Peyer's patch (tissue), 4 donors: ENCODE data around the gene SPIN1. TPM values are rescaled to one million over a fixed set of nuclear protein-coding genes. Genes with fewer than 3 reads are reported as not detected.

ENCODE experiments used
- DNase-seq, 3 donors: peaks; one replicate each; pipeline ENCODE4 v3.0.0-alpha.2; 2017 to 2019
- H3K27ac ChIP-seq, 4 donors: fragments of 200-600 bp; sonication (generic); one replicate each; pipeline ENCODE4 v1.5.1; 2016 to 2019
- H3K27me3 ChIP-seq, 2 donors: fragments of 200-600 bp; sonication (generic); one replicate each; pipeline ENCODE4 v1.5.1; 2019
- H3K36me3 ChIP-seq, 3 donors: fragments of 200-600 bp; sonication (generic); one replicate each; pipeline ENCODE4 v1.5.1; 2016 to 2019
- H3K4me1 ChIP-seq, 4 donors: fragments of 200-600 bp; sonication (generic); one replicate each; pipeline ENCODE4 v1.5.1; 2016 to 2019
- H3K4me3 ChIP-seq, 4 donors: fragments of 200-600 bp; sonication (generic); 1 replicate in 3 of 4; 2 replicates in 1 of 4; pipeline ENCODE4 v1.5.1; 2016 to 2019; ENCODE audit warnings: mild to moderate bottlenecking in 1 of 4
- H3K9me3 ChIP-seq, 4 donors: fragments of 200-600 bp; sonication (generic); one replicate each; pipeline ENCODE4 v1.5.1; 2016 to 2019; ENCODE audit warnings: mild to moderate bottlenecking in 1 of 4
- POLR2A ChIP-seq, 2 donors: fragments of 450-650 bp; IDR thresholded peaks; one replicate each; pipeline ENCODE4 v1.5.1; 2017; ENCODE audit warnings: antibody characterized with exemption in 2 of 2, mild to moderate bottlenecking in 2 of 2, moderate library complexity in 2 of 2
- total RNA-seq, 4 donors: library from RNA; depleted of rRNA; stranded (reverse); fragments of >200 nt; gene quantifications; one replicate each; pipeline ENCODE4 v1.1.0, GENCODE V29; 2016
- TF ChIP-seq, protein P1 (sequence below), 6 experiments: fragments of 450-650 bp in 4 of 6; fragments of 200-600 bp in 2 of 6; sonication (generic) in 1 of 6; IDR thresholded peaks; one replicate each; pipeline ENCODE4 v1.5.1; 2017 to 2019; ENCODE audit warnings: antibody characterized with exemption in 6 of 6, mild to moderate bottlenecking in 3 of 6, moderate library complexity in 1 of 6

SPIN1 gene
- total RNA-seq, 4 donors from 2014 or later, result 48.9 to 57.8 (median 53.7) TPM

DNA sequence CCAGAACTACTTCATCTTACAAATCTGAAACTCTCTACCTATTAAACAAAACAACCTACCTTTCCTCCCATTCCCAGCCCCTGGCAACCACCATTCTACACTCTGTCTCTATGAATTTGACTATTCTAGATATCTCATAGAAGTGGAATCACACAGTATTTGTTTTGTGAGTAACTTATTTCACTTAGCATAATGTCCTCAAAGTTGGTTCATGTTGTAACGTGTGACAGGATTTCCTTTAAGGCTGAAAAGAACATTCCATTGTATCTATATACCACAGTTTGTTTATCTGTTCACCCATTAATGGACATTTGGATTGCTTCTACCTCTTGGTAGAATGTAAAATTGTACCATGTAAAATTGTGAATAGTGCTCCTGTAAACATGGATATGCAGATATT is 76.6 kb downstream of the SPIN1 start:
- Histone ChIP-seq H3K36me3 (peaks cover 0 to 23% (median 0%) of the 10 kb centered on the region in 3 donors), H3K27ac (no peak overlapping the region), H3K27me3 (no peaks in the 10 kb centered on the region), H3K4me1 (no peaks in the 10 kb centered on the region), H3K9me3 (no peaks in the 10 kb centered on the region), H3K4me3 (no peak overlapping the region)
- no peak for DNase-seq
- TF ChIP-seq POLR2A (IDR thresholded peaks at IDR 0.05), result no peak
- TF ChIP-seq, protein P1, sequence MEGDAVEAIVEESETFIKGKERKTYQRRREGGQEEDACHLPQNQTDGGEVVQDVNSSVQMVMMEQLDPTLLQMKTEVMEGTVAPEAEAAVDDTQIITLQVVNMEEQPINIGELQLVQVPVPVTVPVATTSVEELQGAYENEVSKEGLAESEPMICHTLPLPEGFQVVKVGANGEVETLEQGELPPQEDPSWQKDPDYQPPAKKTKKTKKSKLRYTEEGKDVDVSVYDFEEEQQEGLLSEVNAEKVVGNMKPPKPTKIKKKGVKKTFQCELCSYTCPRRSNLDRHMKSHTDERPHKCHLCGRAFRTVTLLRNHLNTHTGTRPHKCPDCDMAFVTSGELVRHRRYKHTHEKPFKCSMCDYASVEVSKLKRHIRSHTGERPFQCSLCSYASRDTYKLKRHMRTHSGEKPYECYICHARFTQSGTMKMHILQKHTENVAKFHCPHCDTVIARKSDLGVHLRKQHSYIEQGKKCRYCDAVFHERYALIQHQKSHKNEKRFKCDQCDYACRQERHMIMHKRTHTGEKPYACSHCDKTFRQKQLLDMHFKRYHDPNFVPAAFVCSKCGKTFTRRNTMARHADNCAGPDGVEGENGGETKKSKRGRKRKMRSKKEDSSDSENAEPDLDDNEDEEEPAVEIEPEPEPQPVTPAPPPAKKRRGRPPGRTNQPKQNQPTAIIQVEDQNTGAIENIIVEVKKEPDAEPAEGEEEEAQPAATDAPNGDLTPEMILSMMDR (IDR thresholded peaks at IDR 0.05), result no peak

GRCh38 chr9:88468226-88468625 is 80.0 kb downstream of the SPIN1 start:
- no peak for TF ChIP-seq POLR2A (IDR thresholded peaks at IDR 0.05)
- TF ChIP-seq, protein P1 (IDR thresholded peaks at IDR 0.05), result no peak
- Histone ChIP-seq H3K27ac (no peak overlapping the region), H3K4me3 (no peak overlapping the region), H3K27me3 (no peaks in the 10 kb centered on the region), H3K9me3 (no peaks in the 10 kb centered on the region), H3K36me3 (peaks cover 0 to 23% (median 0%) of the 10 kb centered on the region in 3 donors), H3K4me1 (no peaks in the 10 kb centered on the region)
- no peak for DNase-seq

- peaks cover 0 to 28% (median 0%) of the 10 kb centered on the region in 3 donors for H3K36me3 ChIP-seq
- H3K9me3 ChIP-seq, result no peaks in the 10 kb centered on the region
- H3K27ac ChIP-seq, result no peak overlapping the region
- no peak overlapping the region for H3K4me3 ChIP-seq
- TF ChIP-seq, protein P1 (IDR thresholded peaks at IDR 0.05), result no peak
- no peak for TF ChIP-seq POLR2A (IDR thresholded peaks at IDR 0.05)
- H3K27me3 ChIP-seq, result no peaks in the 10 kb centered on the region
- no peaks in the 10 kb centered on the region for H3K4me1 ChIP-seq
- no peak for DNase-seq
These were observed 88.4 kb downstream of the SPIN1 start for GRCh38 chr9:88476491-88477271.

DNA sequence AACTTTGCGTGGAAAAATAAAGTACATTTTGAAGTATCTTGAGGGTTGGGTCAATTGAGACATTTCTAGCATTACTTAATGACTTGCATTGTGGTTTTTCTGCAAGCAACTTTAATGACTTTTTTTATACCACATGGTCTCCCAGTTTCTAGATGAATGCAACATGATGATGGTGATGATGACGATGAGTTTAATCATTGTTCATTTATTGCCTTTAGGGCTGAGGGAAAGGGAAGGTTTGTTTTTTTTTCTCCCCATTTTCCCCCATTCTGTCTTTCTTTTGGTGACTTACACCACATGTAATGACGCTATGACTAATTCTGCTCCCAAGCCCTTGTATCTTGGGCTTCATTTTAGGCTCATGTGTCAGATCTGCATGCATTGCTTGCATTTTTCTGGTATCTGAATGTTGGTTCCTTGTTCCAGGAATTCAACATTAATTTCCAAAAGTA is 89.1 kb downstream of the SPIN1 start:
- H3K9me3 ChIP-seq, result no peaks in the 10 kb centered on the region
- no peaks in the 10 kb centered on the region for H3K27me3 ChIP-seq
- TF ChIP-seq, protein P1 (IDR thresholded peaks at IDR 0.05), result no peak
- no peak for TF ChIP-seq POLR2A (IDR thresholded peaks at IDR 0.05)
- no peak overlapping the region for H3K27ac ChIP-seq
- H3K36me3 ChIP-seq, result peaks cover 0 to 33% (median 0%) of the 10 kb centered on the region in 3 donors
- H3K4me1 ChIP-seq, result no peaks in the 10 kb centered on the region
- no peak for DNase-seq
- no peak overlapping the region for H3K4me3 ChIP-seq

DNA sequence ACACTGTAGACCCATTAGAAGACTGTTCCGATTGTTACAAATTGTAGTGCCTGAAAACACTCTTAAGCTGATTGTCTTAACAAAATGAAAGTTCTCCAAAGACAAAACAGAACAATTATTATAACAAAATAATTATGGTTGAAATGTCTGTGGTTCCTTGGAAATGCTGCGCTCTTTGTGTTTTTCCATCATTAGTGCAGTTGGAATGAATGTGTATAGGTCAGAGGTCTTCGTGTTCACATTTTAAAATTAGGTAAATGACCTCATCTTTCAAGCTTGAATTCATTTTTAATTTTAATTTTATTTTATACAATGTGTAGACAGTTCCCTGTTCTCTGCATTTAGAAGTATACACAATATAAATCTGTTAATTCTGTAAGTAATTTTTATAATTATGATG is 90.0 kb downstream of the SPIN1 start:
- Histone ChIP-seq H3K4me3 (no peak overlapping the region), H3K9me3 (no peaks in the 10 kb centered on the region), H3K4me1 (no peaks in the 10 kb centered on the region), H3K27me3 (no peaks in the 10 kb centered on the region), H3K36me3 (peaks cover 0 to 33% (median 0%) of the 10 kb centered on the region in 3 donors), H3K27ac (no peak overlapping the region)
- TF ChIP-seq, protein P1 (IDR thresholded peaks at IDR 0.05), result no peak
- TF ChIP-seq POLR2A (IDR thresholded peaks at IDR 0.05), result no peak
- DNase-seq, result no peak
